Psoas muscle (tissue), 8 donors: ENCODE results near the gene LITAFD. TPM values are rescaled to one million over a fixed set of nuclear protein-coding genes. Genes with fewer than 3 reads are reported as not detected.

ENCODE experiments used
- ATAC-seq, 4 donors: fragments of 200-7000 bp; cut with Tn5 transposase; one replicate each; pipeline ENCODE4 v1.9.1; 2020; ENCODE audit warnings: moderate library complexity in 3 of 4, mild to moderate bottlenecking in 2 of 4
- DNase-seq, 2 donors: peaks; one replicate each; pipeline ENCODE4 v3.0.0-alpha.2; 2020
- H3K27ac ChIP-seq: fragments of 200-600 bp; one replicate; pipeline ENCODE4 v1.8.0; 2022
- H3K27me3 ChIP-seq, 3 donors: fragments of 200-600 bp in 1 of 3; one replicate each; pipeline versions ENCODE4 v1.6.1 to v1.8.0; 2013 to 2022; ENCODE audit warnings: low read length in 2 of 3, mild to moderate bottlenecking in 2 of 3, moderate library complexity in 1 of 3; ENCODE audit not compliant: insufficient read depth in 3 of 3
- H3K36me3 ChIP-seq, 2 donors: fragments of 200-600 bp in 1 of 2; one replicate each; pipeline versions ENCODE4 v1.6.1 to v1.8.0; 2013 to 2022; ENCODE audit warnings: low read depth in 1 of 2, mild to moderate bottlenecking in 1 of 2, moderate library complexity in 1 of 2; ENCODE audit not compliant: insufficient read depth in 1 of 2
- H3K4me1 ChIP-seq: fragments of 200-600 bp; one replicate; pipeline ENCODE4 v1.8.0; 2022
- H3K4me3 ChIP-seq: fragments of 200-600 bp; one replicate; pipeline ENCODE4 v1.8.0; 2022; ENCODE audit warnings: mild to moderate bottlenecking
- H3K9me3 ChIP-seq: fragments of 200-600 bp; one replicate; pipeline ENCODE4 v1.8.0; 2022
- WGBS, 3 donors: extraction: QIAGEN DNeasy Blood & Tissue Kit; methylation state at CpG; one replicate each; pipeline versions ENCODE4 v1.1.6 to v1.1.7; 2013; 5-methylcytosine and 5-hydroxymethylcytosine counted together
- intact Hi-C, 2 donors: fragments of 100-400 bp; cut with DNase I; formaldehyde crosslinking; loops; one replicate each; pipeline versions ENCODE4 v1.11.0 to v1.14.2; 2022
- polyA plus RNA-seq, 3 donors: library from polyadenylated mRNA; stranded (reverse); fragments of 200-250 nt; gene quantifications; one replicate each; pipeline ENCODE4 v1.2.3, GENCODE V29; 2013
- total RNA-seq, 4 donors: library from RNA; stranded (reverse); fragmentation: NEBNext Ultra II Directional in 2 of 4; extraction: Animal tissue kit (Norgen Biotek cat#: 25700) in 2 of 4; gene quantifications; one replicate each; pipeline versions ENCODE4 v1.2.1 to v1.2.4, GENCODE V29; 2021 to 2023
- TF ChIP-seq, protein P1 (sequence below): fragments of 200-600 bp; IDR thresholded peaks from one replicate; pipeline ENCODE4 v1.8.0; 2022; ENCODE audit warnings: antibody characterized with exemption
- donor health status: healthy with polysubstance abuse.
- donor health status: DM: no; HTN: no; CAD: no; lungs with moderate emphysema.
- donor health status: Bipolar disorder and iron deficiency.
- donor health status: healthy.
- donor health status: DM: yes; HTN: yes; CAD: no.
- donor health status: DM: no; HTN: no; CAD: no.
- donor health status: DM: no; HTN: no; CAD: no.
- donor health status: DM: yes; HTN: yes; CAD: no.

LITAFD gene
- total and polyA plus RNA-seq, 7 donors = not detected

DNA sequence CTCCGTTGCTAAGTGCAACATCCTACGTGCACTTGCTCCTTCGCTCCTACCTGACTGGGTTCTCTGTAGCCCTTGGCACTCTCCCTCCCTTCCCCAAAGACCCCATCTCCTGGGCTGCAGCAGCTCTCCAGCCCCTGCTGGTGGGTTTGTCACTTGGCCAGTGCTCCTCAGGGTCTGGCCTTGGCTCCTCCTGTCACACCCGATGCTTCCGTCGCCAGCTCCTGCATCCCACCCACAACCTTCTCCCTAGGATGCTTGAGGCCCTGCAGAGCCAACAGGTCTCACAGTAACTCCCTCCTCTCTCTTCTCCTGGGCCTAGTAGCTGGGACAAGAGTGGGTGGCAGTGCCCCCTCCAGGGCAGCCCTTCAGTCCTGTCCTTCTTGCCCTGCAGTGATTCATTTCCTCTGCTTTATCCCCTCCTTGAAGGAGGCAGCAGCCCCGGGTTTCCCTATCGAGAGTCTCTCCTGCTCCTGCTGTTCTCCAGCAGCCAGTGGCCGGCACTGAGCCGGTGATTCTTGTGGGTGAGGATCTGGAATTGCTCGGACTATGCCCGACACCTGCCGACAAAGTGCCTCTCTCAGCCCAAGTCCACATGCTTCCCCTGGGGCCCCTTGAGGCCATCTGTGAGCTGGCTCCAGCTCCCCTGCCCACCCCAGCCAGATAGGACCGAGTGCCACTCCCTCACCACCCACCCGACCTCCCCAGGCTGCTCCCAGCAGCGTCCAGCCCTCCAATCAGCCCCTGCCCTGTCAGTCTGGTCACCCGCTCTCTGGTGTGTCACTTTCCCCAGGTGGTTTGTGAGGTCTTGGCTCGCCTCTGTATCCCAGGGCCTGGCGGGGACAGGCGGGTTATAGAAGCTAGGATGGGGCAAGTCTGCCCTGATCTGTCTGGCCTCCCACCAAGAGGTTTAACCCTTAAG lies 3.8 kb downstream of the LITAFD start:
- peak overlapping the region; percentile 48 for H3K27ac ChIP-seq
- intact Hi-C loops = loop anchor here (5.0 to 10.0 kb wide), 3 partner anchors 89 to 209 kb away; partner anchors contain the start of genes PMM2 (in 2 of the 2), TMEM186 (in 2 of the 2) and HAPSTR1 (in 1 of the 2)

DNA sequence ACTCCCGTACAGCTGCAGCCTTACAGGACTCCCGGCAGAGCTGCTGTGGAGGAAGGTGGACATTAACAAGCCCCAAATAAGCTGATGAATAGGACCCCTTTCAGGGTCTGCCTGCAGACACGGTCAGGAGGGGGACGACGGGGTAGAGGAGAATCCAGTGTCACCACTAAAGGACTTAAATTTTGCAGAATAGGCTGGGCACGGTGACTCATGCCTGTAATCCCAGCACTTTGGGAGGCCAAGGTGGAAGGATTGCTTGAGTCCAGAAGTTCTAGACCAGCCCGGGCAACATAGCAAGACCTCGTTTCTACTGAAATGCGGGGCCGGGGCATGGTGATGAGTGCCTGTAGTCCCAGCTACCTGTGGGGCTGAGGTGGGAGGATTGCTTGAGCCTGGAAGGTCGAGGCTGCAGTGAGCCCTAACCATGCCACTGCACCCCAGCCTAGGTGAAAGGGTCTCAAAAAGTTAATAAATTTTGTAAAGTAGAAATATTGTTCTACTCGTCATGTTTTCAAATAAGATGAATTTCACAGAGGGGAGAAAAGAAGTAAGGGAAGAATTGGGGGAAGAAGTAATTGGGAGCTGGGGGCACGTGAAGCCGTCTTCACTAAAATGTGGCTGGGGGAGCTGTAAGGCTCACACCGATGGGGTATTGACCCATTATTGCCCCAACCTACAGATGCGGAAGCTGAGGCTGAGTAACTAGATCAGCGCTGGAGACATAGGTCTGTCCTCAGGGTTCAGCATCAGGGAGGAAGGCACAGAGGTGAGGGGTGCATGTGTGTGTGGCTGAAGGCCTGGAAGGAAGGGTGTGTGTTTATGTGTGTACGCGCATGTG lies 4.7 kb downstream of the LITAFD start:
- WGBS, 3 donors = 64 to 68% (median 67%) methylated on average over 19 of the region's 19 CpGs
- Histone ChIP-seq H3K4me1 (peaks cover 46% of the 10 kb centered on the region), H3K9me3 (no peaks in the 10 kb centered on the region), H3K27me3 (peaks cover 0 to 16% (median 0%) of the 10 kb centered on the region in 3 donors), H3K27ac (peak overlapping the region; percentile 76), H3K4me3 (no peak overlapping the region), H3K36me3 (peaks cover 0 to 26% of the 10 kb centered on the region in 2 donors)
- no peak for DNase-seq
- ATAC-seq = no peak
- TF ChIP-seq, protein P1, sequence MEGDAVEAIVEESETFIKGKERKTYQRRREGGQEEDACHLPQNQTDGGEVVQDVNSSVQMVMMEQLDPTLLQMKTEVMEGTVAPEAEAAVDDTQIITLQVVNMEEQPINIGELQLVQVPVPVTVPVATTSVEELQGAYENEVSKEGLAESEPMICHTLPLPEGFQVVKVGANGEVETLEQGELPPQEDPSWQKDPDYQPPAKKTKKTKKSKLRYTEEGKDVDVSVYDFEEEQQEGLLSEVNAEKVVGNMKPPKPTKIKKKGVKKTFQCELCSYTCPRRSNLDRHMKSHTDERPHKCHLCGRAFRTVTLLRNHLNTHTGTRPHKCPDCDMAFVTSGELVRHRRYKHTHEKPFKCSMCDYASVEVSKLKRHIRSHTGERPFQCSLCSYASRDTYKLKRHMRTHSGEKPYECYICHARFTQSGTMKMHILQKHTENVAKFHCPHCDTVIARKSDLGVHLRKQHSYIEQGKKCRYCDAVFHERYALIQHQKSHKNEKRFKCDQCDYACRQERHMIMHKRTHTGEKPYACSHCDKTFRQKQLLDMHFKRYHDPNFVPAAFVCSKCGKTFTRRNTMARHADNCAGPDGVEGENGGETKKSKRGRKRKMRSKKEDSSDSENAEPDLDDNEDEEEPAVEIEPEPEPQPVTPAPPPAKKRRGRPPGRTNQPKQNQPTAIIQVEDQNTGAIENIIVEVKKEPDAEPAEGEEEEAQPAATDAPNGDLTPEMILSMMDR = no peak
- intact Hi-C loops = loop anchor here (5.0 to 10.0 kb wide), 3 partner anchors 90 to 208 kb away; partner anchors contain the start of genes PMM2 (in 2 of the 2), TMEM186 (in 2 of the 2) and HAPSTR1 (in 1 of the 2)

More for the DNA sequence above, 3.8 kb downstream of the LITAFD start:
- WGBS, 3 donors = 10 to 18% (median 11%) methylated on average over 20 of the region's 20 CpGs
- Histone ChIP-seq H3K36me3 (peaks cover 0 to 17% of the 10 kb centered on the region in 2 donors), H3K27me3 (peaks cover 0 to 16% (median 0%) of the 10 kb centered on the region in 3 donors), H3K4me3 (no peak overlapping the region), H3K4me1 (peaks cover 46% of the 10 kb centered on the region), H3K9me3 (no peaks in the 10 kb centered on the region)
- TF ChIP-seq, protein P1 = no peak
- peak; percentile 25 to 54 (median 42) for ATAC-seq
- DNase-seq = peak; percentile 51 to 70

DNA sequence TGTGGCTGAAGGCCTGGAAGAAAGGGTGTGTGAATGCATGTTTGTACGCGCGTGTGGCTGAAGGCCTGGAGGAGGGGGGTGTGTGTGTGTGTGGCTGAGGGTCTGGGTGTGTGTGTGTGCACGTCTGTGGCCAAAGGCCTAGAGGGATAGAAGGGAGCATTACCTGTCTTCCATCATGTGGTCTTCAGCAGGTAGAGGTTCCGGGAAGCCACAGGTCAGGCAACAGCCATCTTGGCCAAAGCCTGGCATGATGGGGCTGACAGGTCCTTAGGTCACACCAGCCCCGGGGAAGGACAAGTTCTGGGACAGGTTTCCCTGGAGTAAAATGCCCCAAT lies 5.2 kb downstream of the LITAFD start:
- H3K27me3 ChIP-seq = peaks cover 0 to 11% (median 0%) of the 10 kb centered on the region in 3 donors
- DNase-seq = no peak
- no peak overlapping the region for H3K4me3 ChIP-seq
- H3K27ac ChIP-seq = peak overlapping the region; percentile 76
- TF ChIP-seq, protein P1 = no peak
- 86 to 92% (median 88%) methylated on average over 6 of the region's 6 CpGs for WGBS, 3 donors
- intact Hi-C loops = loop anchor here (5.0 to 10.0 kb wide), 3 partner anchors 90 to 207 kb away; partner anchors contain the start of genes PMM2 (in 2 of the 2), TMEM186 (in 2 of the 2) and HAPSTR1 (in 1 of the 2)
- peaks cover 0 to 32% of the 10 kb centered on the region in 2 donors for H3K36me3 ChIP-seq
- H3K4me1 ChIP-seq = peaks cover 46% of the 10 kb centered on the region
- ATAC-seq = no peak
- no peaks in the 10 kb centered on the region for H3K9me3 ChIP-seq

DNA sequence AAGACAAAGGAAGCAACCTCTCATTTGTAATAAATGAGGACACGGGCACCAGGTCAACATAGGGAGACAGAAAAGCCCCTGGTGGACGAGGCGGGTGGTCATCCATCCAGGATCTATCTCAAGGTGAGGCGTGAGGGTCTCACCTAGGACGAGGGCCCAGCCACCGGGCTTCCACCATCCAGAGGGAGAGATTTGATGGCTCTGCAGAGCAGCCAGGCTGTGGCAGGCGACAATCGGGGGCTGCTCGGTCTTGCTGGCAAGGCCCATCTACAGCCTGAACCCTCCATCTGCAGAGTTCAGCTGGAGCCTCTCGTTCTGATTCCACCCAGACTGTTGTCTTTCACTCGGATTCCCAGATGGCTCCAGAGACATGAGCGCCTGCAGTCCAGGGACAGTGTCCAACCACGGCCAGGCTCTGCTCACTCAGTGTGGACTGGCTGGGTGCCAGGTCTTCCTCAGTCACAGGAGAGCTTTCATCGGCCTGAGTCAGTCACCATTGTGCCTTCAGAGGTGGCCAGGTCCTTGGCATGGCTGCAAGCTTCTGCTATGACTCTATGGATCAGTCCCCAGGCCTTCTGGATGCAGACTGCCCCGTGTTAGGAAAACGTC lies 5.9 kb downstream of the LITAFD start:
- ATAC-seq (peak; percentile 74 to 79 (median 77)), DNase-seq (peak; percentile 93 to 95)
- intact Hi-C loops = loop anchor here (5.0 to 10.0 kb wide), 3 partner anchors 91 to 207 kb away; partner anchors contain the start of genes PMM2 (in 2 of the 2), TMEM186 (in 2 of the 2) and HAPSTR1 (in 1 of the 2)
- TF ChIP-seq, protein P1 = no peak
- H3K4me1 ChIP-seq = peaks cover 53% of the 10 kb centered on the region
- H3K27ac ChIP-seq = peak overlapping the region; percentile 76
- peaks cover 0 to 38% of the 10 kb centered on the region in 2 donors for H3K36me3 ChIP-seq
- H3K27me3 ChIP-seq = peaks cover 0 to 6% (median 0%) of the 10 kb centered on the region in 3 donors
- 45 to 57% (median 49%) methylated on average over 15 to 16 of the region's 16 CpGs for WGBS, 3 donors
- H3K4me3 ChIP-seq = no peak overlapping the region
- H3K9me3 ChIP-seq = no peaks in the 10 kb centered on the region
